ENCODE results near the gene KBTBD2. TPM values are rescaled to one million over a fixed set of nuclear protein-coding genes. Genes with fewer than 3 reads are reported as not detected.
"Not testable (repeated sequence)": the region's sequence is repeated elsewhere in the genome, so short reads cannot be mapped to it uniquely, and the experiment has no call there.

KBTBD2 gene
- total and polyA plus RNA-seq, 2 of the 4 experiments (the other 2 are of a cell fraction): 13.2 to 32.3 TPM

- H2BK15ac ChIP-seq (ENCODE audit: low read depth, low read length); H3K18ac ChIP-seq (ENCODE audit: low read depth, low read length); H3K4me2 ChIP-seq (ENCODE audit: low read depth, low read length); ATAC-seq (ENCODE audit: low read depth); BruUV-seq (replicated peaks); H2AK9ac ChIP-seq (replicated peaks; ENCODE audit: low read depth, low read length, poor library complexity); H3K9me1 ChIP-seq (ENCODE audit: insufficient read depth, low read length); H4K91ac ChIP-seq (ENCODE audit: insufficient read depth, low read depth, low read length); H3K4ac ChIP-seq (ENCODE audit: low read depth, low read length); H2AK5ac ChIP-seq (ENCODE audit: low read depth, low read length); H2BK120ac ChIP-seq (ENCODE audit: low read depth, low read length); in situ Hi-C loops (cut with MboI; ENCODE audit: low sequenced_read_pairs); H4K5ac ChIP-seq (ENCODE audit: low read depth, low read length); POLR2A ChIA-PET (ENCODE audit: unreplicated experiment); DNase-seq; intact Hi-C loops (cut with micrococcal nuclease); H2BK20ac ChIP-seq (ENCODE audit: low read depth, low read length); H2BK5ac ChIP-seq (ENCODE audit: low read depth, low read length, poor library complexity, severe bottlenecking); H3K56ac ChIP-seq (ENCODE audit: extremely low read depth, insufficient read depth, low read length); H3K36me3 ChIP-seq (ENCODE audit: control insufficient read depth, insufficient read depth, low read length); H2AFZ ChIP-seq (replicated peaks; ENCODE audit: low read length, poor library complexity); H3K9ac ChIP-seq (ENCODE audit: low read depth, low read length); H3K23ac ChIP-seq (ENCODE audit: low read depth, low read length); H3K4me3 ChIP-seq (ENCODE audit: insufficient read depth, low read depth, low read length); dilution Hi-C loops (cut with HindIII; ENCODE audit: low sequenced_read_pairs, unreplicated experiment); H3K27me3 ChIP-seq (ENCODE audit: control insufficient read depth, insufficient read depth, low read length); CTCF ChIA-PET; H3K4me1 ChIP-seq (ENCODE audit: control insufficient read depth, insufficient read depth, low read length); H3K14ac ChIP-seq (replicated peaks; ENCODE audit: low read depth, low read length); H3K9me3 ChIP-seq (ENCODE audit: control insufficient read depth, insufficient read depth, low read length); H4K8ac ChIP-seq (ENCODE audit: low read depth in 2 of 2, low read length in 2 of 2); H4K20me1 ChIP-seq (ENCODE audit: insufficient read depth, low read length); H3K27ac ChIP-seq (ENCODE audit: insufficient read depth, low read length); H3K79me1 ChIP-seq (ENCODE audit: low read depth in 1 of 2, low read length in 2 of 2): not testable (repeated sequence)
- no CpG with 5 or more reads among the region's 3 CpGs for WGBS, 2 experiments (ENCODE audit: extremely low coverage in 2 of 2, insufficient read length in 1 of 2)
Measured at GRCh38 chr7:32850654-32851053, 40.9 kb downstream of the KBTBD2 start.

DNA sequence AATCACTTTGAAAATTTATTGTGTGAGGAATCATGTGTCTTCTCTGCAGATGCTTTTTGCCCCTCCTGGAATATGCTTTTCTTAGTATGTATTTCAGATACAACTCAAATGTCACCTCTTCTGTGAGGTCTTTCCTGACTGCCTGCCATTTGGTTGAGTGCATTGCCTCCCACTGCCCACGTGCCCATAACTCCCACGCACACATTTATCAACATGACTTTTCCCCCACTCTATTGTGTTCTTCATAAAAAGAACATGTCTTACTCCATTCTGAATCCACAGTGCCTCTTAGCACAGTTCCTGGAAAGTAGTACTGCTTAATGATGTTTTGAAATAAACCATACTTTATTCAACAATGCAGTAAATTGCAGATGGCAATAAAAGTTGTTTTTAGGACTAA, 42.9 kb downstream of the KBTBD2 start:
- ATAC-seq (ENCODE audit: low read depth); H3K56ac ChIP-seq (ENCODE audit: extremely low read depth, insufficient read depth, low read length); H3K4ac ChIP-seq (ENCODE audit: low read depth, low read length); H3K4me3 ChIP-seq (ENCODE audit: insufficient read depth, low read depth, low read length); H2BK15ac ChIP-seq (ENCODE audit: low read depth, low read length); DNase-seq; H3K9ac ChIP-seq (ENCODE audit: low read depth, low read length); H3K9me1 ChIP-seq (ENCODE audit: insufficient read depth, low read length); H2AFZ ChIP-seq (replicated peaks; ENCODE audit: low read length, poor library complexity); H4K91ac ChIP-seq (ENCODE audit: insufficient read depth, low read depth, low read length); CTCF ChIA-PET; H2BK120ac ChIP-seq (ENCODE audit: low read depth, low read length); in situ Hi-C loops (cut with MboI; ENCODE audit: low sequenced_read_pairs); POLR2A ChIA-PET (ENCODE audit: unreplicated experiment); H4K8ac ChIP-seq (ENCODE audit: low read depth in 2 of 2, low read length in 2 of 2); dilution Hi-C loops (cut with HindIII; ENCODE audit: low sequenced_read_pairs, unreplicated experiment); H3K4me2 ChIP-seq (ENCODE audit: low read depth, low read length); intact Hi-C loops (cut with micrococcal nuclease); H3K27me3 ChIP-seq (ENCODE audit: control insufficient read depth, insufficient read depth, low read length); H4K5ac ChIP-seq (ENCODE audit: low read depth, low read length); H3K79me1 ChIP-seq (ENCODE audit: low read depth in 1 of 2, low read length in 2 of 2); H3K18ac ChIP-seq (ENCODE audit: low read depth, low read length); H3K36me3 ChIP-seq (ENCODE audit: control insufficient read depth, insufficient read depth, low read length); H2BK5ac ChIP-seq (ENCODE audit: low read depth, low read length, poor library complexity, severe bottlenecking); H3K9me3 ChIP-seq (ENCODE audit: control insufficient read depth, insufficient read depth, low read length); H3K14ac ChIP-seq (replicated peaks; ENCODE audit: low read depth, low read length); H2AK5ac ChIP-seq (ENCODE audit: low read depth, low read length); H2AK9ac ChIP-seq (replicated peaks; ENCODE audit: low read depth, low read length, poor library complexity); H4K20me1 ChIP-seq (ENCODE audit: insufficient read depth, low read length); BruUV-seq (replicated peaks); H3K23ac ChIP-seq (ENCODE audit: low read depth, low read length); H3K27ac ChIP-seq (ENCODE audit: insufficient read depth, low read length); H3K4me1 ChIP-seq (ENCODE audit: control insufficient read depth, insufficient read depth, low read length); H2BK20ac ChIP-seq (ENCODE audit: low read depth, low read length): not testable (repeated sequence)
- 40% methylated on average over 1 of the region's 2 CpGs; no CpG with 5 or more reads in 1 of the 2 experiments for WGBS, 2 experiments (ENCODE audit: extremely low coverage in 2 of 2, insufficient read length in 1 of 2)
